ENCODE results near the gene DOCK1.
"Not testable (repeated sequence)": the region's sequence is repeated elsewhere in the genome, so short reads cannot be mapped to it uniquely, and the experiment has no call there.

DOCK1 gene

GRCh38 chr10:126937026-126937425 is 31.8 kb downstream of the DOCK1 start:
- peaks cover 6% of the 10 kb centered on the region for H3K79me2 ChIP-seq (ENCODE audit: control insufficient read depth, insufficient read depth, low read length, poor library complexity)

GRCh38 chr10:126938121-126938520 is 32.9 kb downstream of the DOCK1 start:
- WGBS (ENCODE audit: extremely low coverage, insufficient coverage, insufficient read length), result no CpG with 5 or more reads among the region's 9 CpGs
- not testable (repeated sequence) for H3K4me1 ChIP-seq (ENCODE audit: control insufficient read depth in 1 of 2, insufficient read depth in 2 of 2, low read length in 2 of 2)

More at GRCh38 chr10:126937026-126937425, 31.8 kb downstream of the DOCK1 start:
- Histone ChIP-seq H3K9me3 (ENCODE audit: insufficient read depth, low read depth, low read length) (peaks cover 1% of the 10 kb centered on the region), H4K12ac (ENCODE audit: low read depth, low read length) (no peak overlapping the region), H3K9ac (ENCODE audit: low read length) (no peak overlapping the region), H3K27me3 (ENCODE audit: insufficient read depth, low read length) (no peaks in the 10 kb centered on the region), H3K4me3 (ENCODE audit: low read depth, low read length) (no peak overlapping the region), H3K36me3 (ENCODE audit: control insufficient read depth in 1 of 2, insufficient read depth in 2 of 2, low read length in 2 of 2) (peaks cover 7 to 9% of the 10 kb centered on the region in 2 experiments), H3K4ac (ENCODE audit: low read depth, low read length) (no peak overlapping the region), H3K14ac (ENCODE audit: low read length) (no peak overlapping the region), H2AK5ac (ENCODE audit: low read length) (no peak overlapping the region), H4K91ac (ENCODE audit: low read depth, low read length) (no peak overlapping the region), H3K4me1 (ENCODE audit: control insufficient read depth in 1 of 2, insufficient read depth in 2 of 2, low read length in 2 of 2) (peaks cover 3 to 4% of the 10 kb centered on the region in 2 experiments), H2BK12ac (ENCODE audit: low read length) (no peak overlapping the region), H4K8ac (ENCODE audit: low read depth, low read length) (no peak overlapping the region), H3K18ac (ENCODE audit: low read length) (no peak overlapping the region), H2AFZ (ENCODE audit: insufficient read depth, low read length, poor library complexity) (no peak overlapping the region), H3K4me2 (ENCODE audit: low read length) (no peak overlapping the region), H2BK5ac (ENCODE audit: low read depth, low read length, poor library complexity) (no peak overlapping the region), H3K23ac (ENCODE audit: low read length) (no peak overlapping the region), H3K79me1 (ENCODE audit: low read length) (no peaks in the 10 kb centered on the region), H3K27ac (ENCODE audit: low read depth, low read length) (no peak overlapping the region), H2BK120ac (ENCODE audit: insufficient read depth, low read length, poor library complexity) (no peak overlapping the region)
- no peak for DNase-seq
- WGBS (ENCODE audit: extremely low coverage, insufficient coverage, insufficient read length), result no CpG with 5 or more reads among the region's 3 CpGs

GRCh38 chr10:126939706-126940105 is 34.5 kb downstream of the DOCK1 start:
- Histone ChIP-seq H4K12ac (ENCODE audit: low read depth, low read length) (no peak overlapping the region), H3K36me3 (ENCODE audit: control insufficient read depth in 1 of 2, insufficient read depth in 2 of 2, low read length in 2 of 2) (peaks cover 2 to 6% of the 10 kb centered on the region in 2 experiments), H3K14ac (ENCODE audit: low read length) (no peak overlapping the region), H3K79me2 (ENCODE audit: control insufficient read depth, insufficient read depth, low read length, poor library complexity) (peaks cover 9% of the 10 kb centered on the region), H3K9ac (ENCODE audit: low read length) (no peak overlapping the region), H2AFZ (ENCODE audit: insufficient read depth, low read length, poor library complexity) (no peak overlapping the region), H2BK120ac (ENCODE audit: insufficient read depth, low read length, poor library complexity) (no peak overlapping the region), H3K27me3 (ENCODE audit: insufficient read depth, low read length) (no peaks in the 10 kb centered on the region), H3K79me1 (ENCODE audit: low read length) (no peaks in the 10 kb centered on the region), H2BK5ac (ENCODE audit: low read depth, low read length, poor library complexity) (no peak overlapping the region), H3K9me3 (ENCODE audit: insufficient read depth, low read depth, low read length) (peaks cover 1% of the 10 kb centered on the region), H3K4me2 (ENCODE audit: low read length) (no peak overlapping the region), H3K18ac (ENCODE audit: low read length) (no peak overlapping the region), H2AK5ac (ENCODE audit: low read length) (no peak overlapping the region), H3K4ac (ENCODE audit: low read depth, low read length) (peak overlapping the region; percentile 8), H2BK12ac (ENCODE audit: low read length) (no peak overlapping the region), H3K4me3 (ENCODE audit: low read depth, low read length) (no peak overlapping the region), H4K91ac (ENCODE audit: low read depth, low read length) (no peak overlapping the region), H4K8ac (ENCODE audit: low read depth, low read length) (no peak overlapping the region), H3K4me1 (ENCODE audit: control insufficient read depth in 1 of 2, insufficient read depth in 2 of 2, low read length in 2 of 2) (peaks cover 3 to 4% of the 10 kb centered on the region in 2 experiments), H3K27ac (ENCODE audit: low read depth, low read length) (no peak overlapping the region), H3K23ac (ENCODE audit: low read length) (no peak overlapping the region)
- DNase-seq, result no peak
- no CpG with 5 or more reads among the region's 6 CpGs for WGBS (ENCODE audit: extremely low coverage, insufficient coverage, insufficient read length)

More at GRCh38 chr10:126938121-126938520, 32.9 kb downstream of the DOCK1 start:
- H3K27ac ChIP-seq (ENCODE audit: low read depth, low read length); H3K79me2 ChIP-seq (ENCODE audit: control insufficient read depth, insufficient read depth, low read length, poor library complexity); H3K4me2 ChIP-seq (ENCODE audit: low read length); H3K23ac ChIP-seq (ENCODE audit: low read length); H3K14ac ChIP-seq (ENCODE audit: low read length); DNase-seq; H2BK5ac ChIP-seq (ENCODE audit: low read depth, low read length, poor library complexity); H2AFZ ChIP-seq (ENCODE audit: insufficient read depth, low read length, poor library complexity); H2AK5ac ChIP-seq (ENCODE audit: low read length); H2BK120ac ChIP-seq (ENCODE audit: insufficient read depth, low read length, poor library complexity); H3K36me3 ChIP-seq (ENCODE audit: control insufficient read depth in 1 of 2, insufficient read depth in 2 of 2, low read length in 2 of 2); H3K4ac ChIP-seq (ENCODE audit: low read depth, low read length); H3K4me3 ChIP-seq (ENCODE audit: low read depth, low read length); H4K91ac ChIP-seq (ENCODE audit: low read depth, low read length); H3K18ac ChIP-seq (ENCODE audit: low read length); H4K8ac ChIP-seq (ENCODE audit: low read depth, low read length); H3K9me3 ChIP-seq (ENCODE audit: insufficient read depth, low read depth, low read length); H4K12ac ChIP-seq (ENCODE audit: low read depth, low read length); H3K79me1 ChIP-seq (ENCODE audit: low read length); H3K27me3 ChIP-seq (ENCODE audit: insufficient read depth, low read length); H2BK12ac ChIP-seq (ENCODE audit: low read length); H3K9ac ChIP-seq (ENCODE audit: low read length): not testable (repeated sequence)

GRCh38 chr10:126940670-126941310 is 35.6 kb downstream of the DOCK1 start:
- H3K14ac ChIP-seq (ENCODE audit: low read length), result no peak overlapping the region

More at GRCh38 chr10:126940670-126941310, 35.6 kb downstream of the DOCK1 start:
- no peak overlapping the region for H3K4me2 ChIP-seq (ENCODE audit: low read length)
- WGBS (ENCODE audit: extremely low coverage, insufficient coverage, insufficient read length), result no CpG with 5 or more reads among the region's 6 CpGs
- H2BK12ac ChIP-seq (ENCODE audit: low read length), result no peak overlapping the region
- H3K9me3 ChIP-seq (ENCODE audit: insufficient read depth, low read depth, low read length), result peaks cover 1% of the 10 kb centered on the region
- no peaks in the 10 kb centered on the region for H3K4me1 ChIP-seq (ENCODE audit: control insufficient read depth in 1 of 2, insufficient read depth in 2 of 2, low read length in 2 of 2)
- H3K18ac ChIP-seq (ENCODE audit: low read length), result no peak overlapping the region
- H3K79me2 ChIP-seq (ENCODE audit: control insufficient read depth, insufficient read depth, low read length, poor library complexity), result peaks cover 9% of the 10 kb centered on the region
- H3K27ac ChIP-seq (ENCODE audit: low read depth, low read length), result no peak overlapping the region
- no peak overlapping the region for H3K4me3 ChIP-seq (ENCODE audit: low read depth, low read length)
- H4K12ac ChIP-seq (ENCODE audit: low read depth, low read length), result no peak overlapping the region
- H2BK5ac ChIP-seq (ENCODE audit: low read depth, low read length, poor library complexity), result no peak overlapping the region
- H3K4ac ChIP-seq (ENCODE audit: low read depth, low read length), result no peak overlapping the region
- no peaks in the 10 kb centered on the region for H3K27me3 ChIP-seq (ENCODE audit: insufficient read depth, low read length)
- no peak overlapping the region for H3K23ac ChIP-seq (ENCODE audit: low read length)
- no peak overlapping the region for H2BK120ac ChIP-seq (ENCODE audit: insufficient read depth, low read length, poor library complexity)
- H4K8ac ChIP-seq (ENCODE audit: low read depth, low read length), result no peak overlapping the region
- H2AK5ac ChIP-seq (ENCODE audit: low read length), result no peak overlapping the region
- no peak overlapping the region for H3K9ac ChIP-seq (ENCODE audit: low read length)
- H3K79me1 ChIP-seq (ENCODE audit: low read length), result no peaks in the 10 kb centered on the region
- DNase-seq, result no peak
- H4K91ac ChIP-seq (ENCODE audit: low read depth, low read length), result no peak overlapping the region
- no peak overlapping the region for H2AFZ ChIP-seq (ENCODE audit: insufficient read depth, low read length, poor library complexity)
- H3K36me3 ChIP-seq (ENCODE audit: control insufficient read depth in 1 of 2, insufficient read depth in 2 of 2, low read length in 2 of 2), result peaks cover 2 to 9% of the 10 kb centered on the region in 2 experiments

Measured in trophoblast cell (in vitro differentiated cells and primary cell).